HepG2 (cell line): ENCODE results near the gene PLIN4. TPM values are rescaled to one million over a fixed set of nuclear protein-coding genes. Genes with fewer than 3 reads are reported as not detected.

Experiments
- CTCF ChIP-seq: sonication (generic); formaldehyde crosslinking; IDR thresholded peaks from 2 replicates; pipeline ENCODE4 v1.5.0; 2020; ENCODE audit warnings: mild to moderate bottlenecking, missing genetic modification reagents, moderate library complexity
- FOSL1 ChIP-seq: sonication (generic); formaldehyde crosslinking; IDR thresholded peaks from 2 replicates; pipeline ENCODE4 v1.9.0; 2021; ENCODE audit warnings: missing genetic modification reagents, borderline replicate concordance
- GATAD2A ChIP-seq: IDR thresholded peaks from 2 replicates; pipeline ENCODE4 v1.6.1; 2016
- HOXD1 ChIP-seq: sonication (generic); formaldehyde crosslinking; IDR thresholded peaks from 2 replicates; pipeline ENCODE4 v1.5.0; 2020; ENCODE audit warnings: missing genetic modification reagents
- IRF2 ChIP-seq: IDR thresholded peaks from 2 replicates; pipeline ENCODE4 v1.6.1; 2018; ENCODE audit warnings: missing genetic modification reagents, missing compliant biosample characterization
- NFE2L1 ChIP-seq: sonication (generic); formaldehyde crosslinking; IDR thresholded peaks from 2 replicates; pipeline ENCODE4 v1.4.0; 2020; ENCODE audit warnings: missing genetic modification reagents, mild to moderate bottlenecking, borderline replicate concordance
- PCBP1 ChIP-seq: fragments of 200-400 bp; formaldehyde crosslinking; IDR thresholded peaks from 2 replicates; pipeline ENCODE4 v1.6.1; 2017; ENCODE audit warnings: mild to moderate bottlenecking, low read depth, low read length, borderline replicate concordance
- PPARG ChIP-seq: conservative IDR thresholded peaks from 2 replicates; pipeline ENCODE4 v1.6.1; 2016; ENCODE audit warnings: missing biosample characterization, missing genetic modification reagents
- PTBP1 ChIP-seq: fragments of 200-400 bp; formaldehyde crosslinking; IDR thresholded peaks from 2 replicates; pipeline ENCODE4 v1.6.1; 2018; ENCODE audit warnings: low read length, low read depth; ENCODE audit not compliant: poor library complexity, severe bottlenecking
- SRSF9 ChIP-seq: fragments of 200-400 bp; formaldehyde crosslinking; IDR thresholded peaks from 2 replicates; pipeline ENCODE4 v1.6.1; 2018; ENCODE audit warnings: borderline replicate concordance, mild to moderate bottlenecking, low read depth, low read length; ENCODE audit not compliant: insufficient read depth, poor library complexity, severe bottlenecking
- SSRP1 ChIP-seq: IDR thresholded peaks from 2 replicates; pipeline ENCODE4 v1.6.1; 2016; ENCODE audit warnings: control low read depth
- U2AF2 ChIP-seq: fragments of 200-400 bp; formaldehyde crosslinking; IDR thresholded peaks from 2 replicates; pipeline ENCODE4 v1.6.1; 2017; ENCODE audit warnings: low read depth, mild to moderate bottlenecking, low read length
- XBP1 ChIP-seq: sonication (generic); formaldehyde crosslinking; IDR thresholded peaks from 2 replicates; pipeline ENCODE4 v1.5.0; 2020; ENCODE audit warnings: missing genetic modification reagents
- ZBTB1 ChIP-seq: sonication (generic); formaldehyde crosslinking; IDR thresholded peaks from 2 replicates; pipeline ENCODE4 v1.4.0; 2020; ENCODE audit warnings: missing genetic modification reagents, borderline replicate concordance
- ZNF335 ChIP-seq: sonication (generic); formaldehyde crosslinking; IDR thresholded peaks from 2 replicates; pipeline ENCODE4 v1.4.0; 2020; ENCODE audit warnings: missing genetic modification reagents
- ZNF577 ChIP-seq: sonication (generic); formaldehyde crosslinking; IDR thresholded peaks from 2 replicates; pipeline ENCODE4 v1.4.0; 2020; ENCODE audit warnings: mild to moderate bottlenecking, low read depth, missing genetic modification reagents, borderline replicate concordance
- ZNF709 ChIP-seq: sonication (generic); formaldehyde crosslinking; IDR thresholded peaks from 2 replicates; pipeline ENCODE4 v1.5.0; 2020; ENCODE audit warnings: mild to moderate bottlenecking, missing genetic modification reagents
- polyA plus RNA-seq, 8 experiments: library from polyadenylated mRNA; depleted of rRNA in 3 of 8; stranded (reverse) in 7 of 8; unstranded in 1 of 8; fragments of >200 nt; fragmentation: Illumina TruSeq in 4 of 8; extraction: Trizol in 4 of 8; gene quantifications; 2 replicates each; pipeline versions ENCODE4 v1.2.1 to v1.2.3, GENCODE V29; 2011 to 2016; ENCODE audit warnings: low read depth in 4 of 8, missing spikeins in 1 of 8, mixed read lengths in 1 of 8; ENCODE audit not compliant: insufficient read depth in 1 of 8
- total RNA-seq, 5 experiments: library from RNA; depleted of rRNA; stranded (reverse); fragments of >200 nt; fragmentation: Illumina TruSeq; extraction: Trizol; gene quantifications; 2 replicates each; pipeline ENCODE4 v1.2.3, GENCODE V29; 2016; ENCODE audit warnings: low read depth in 1 of 5
- TF ChIP-seq, protein P1 (sequence below): sonication (generic); IDR thresholded peaks from 2 replicates; pipeline ENCODE4 v1.6.1; 2016; ENCODE audit warnings: low read depth, borderline replicate concordance

The PLIN4 gene
- total and polyA plus RNA-seq, 2 of the 13 experiments (the other 11 are each of a cell fraction or from before 2014, with no cell fraction given) = 1.1 to 1.3 TPM

GRCh38 chr19:4534836-4535658 is 16.8 kb upstream of the PLIN4 start, which contains the start of gene PLIN5 (continued):
- TF ChIP-seq HOXD1 (CRISPR knock-in tag) (peak; percentile 18; the same call in 1 of the 2 replicates), PTBP1 (no peak), ZNF709 (CRISPR knock-in tag) (no peak), CTCF (peak; percentile 32), ZBTB1 (no peak), PCBP1 (no peak), GATAD2A (no peak), U2AF2 (no peak), ZNF335 (no peak), PPARG (CRISPR knock-in tag) (peak; percentile 46; the same call in 1 of the 2 replicates), FOSL1 (CRISPR knock-in tag) (no peak), NFE2L1 (CRISPR knock-in tag) (no peak), IRF2 (CRISPR knock-in tag) (no peak), SRSF9 (no peak), XBP1 (CRISPR knock-in tag) (no peak), SSRP1 (CRISPR knock-in tag) (no peak), ZNF577 (CRISPR knock-in tag) (no peak)
- TF ChIP-seq, protein P1, sequence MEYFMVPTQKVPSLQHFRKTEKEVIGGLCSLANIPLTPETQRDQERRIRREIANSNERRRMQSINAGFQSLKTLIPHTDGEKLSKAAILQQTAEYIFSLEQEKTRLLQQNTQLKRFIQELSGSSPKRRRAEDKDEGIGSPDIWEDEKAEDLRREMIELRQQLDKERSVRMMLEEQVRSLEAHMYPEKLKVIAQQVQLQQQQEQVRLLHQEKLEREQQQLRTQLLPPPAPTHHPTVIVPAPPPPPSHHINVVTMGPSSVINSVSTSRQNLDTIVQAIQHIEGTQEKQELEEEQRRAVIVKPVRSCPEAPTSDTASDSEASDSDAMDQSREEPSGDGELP = peak; percentile 63; the same call in 1 of the 2 replicates
